ENCODE measurements around the gene CAMK2G. TPM values are rescaled to one million over a fixed set of nuclear protein-coding genes. Genes with fewer than 3 reads are reported as not detected.

Gene CAMK2G
- polyA plus RNA-seq, 1 of the 3 experiments (the other 2 are of a cell fraction), result 41.4 TPM

GRCh38 chr10:73762915-73763314 lies 111.4 kb downstream of the CAMK2G start:
- 23% methylated on average over 2 of the region's 2 CpGs for WGBS (ENCODE audit: low lambda C conversion rate)
- Histone ChIP-seq H3K27me3 (ENCODE audit: insufficient read depth) (no peaks in the 10 kb centered on the region), H2AFZ (ENCODE audit: low read depth) (no peak overlapping the region), H4K20me1 (ENCODE audit: insufficient read depth) (peaks cover 17% of the 10 kb centered on the region), H3K4me2 (no peak overlapping the region), H3K4me3 (ENCODE audit: low read depth in 2 of 2, low read length in 1 of 2) (no peak overlapping the region), H3K9ac (no peak overlapping the region), H3K9me3 (no peaks in the 10 kb centered on the region), H3K79me2 (ENCODE audit: insufficient read depth) (peaks cover 38% of the 10 kb centered on the region), H3K9me2 (no peaks in the 10 kb centered on the region), H3F3A (replicated peaks; ENCODE audit: insufficient read depth) (peaks cover 4% of the 10 kb centered on the region), H3K27ac (ENCODE audit: low read depth in 2 of 2, low read length in 1 of 2) (0 out of 4 replicates have a peak overlapping the region, but pooled peaks of 1 of the 2 experiments have one; percentile 11), H3K36me3 (replicated peaks in 1 of 2; ENCODE audit: control insufficient read depth in 1 of 2, insufficient read depth in 2 of 2, low read length in 1 of 2) (peaks cover 80 to 86% of the 10 kb centered on the region in 2 experiments), H3K4me1 (ENCODE audit: control insufficient read depth in 1 of 2, insufficient read depth in 2 of 2, low read depth in 1 of 2, low read length in 1 of 2) (0 out of 4 replicates have a peak, but pooled peaks cover 0 to 13% of the 10 kb centered on the region in 2 experiments)
- ChIA-PET POLR2A (interaction anchor here (2.7 kb wide), 1 partner anchor 9 kb away, joined by 9 read pairs; a partner anchor contains a TSS), CTCF (interaction anchor here (1.2 to 2.6 kb wide), 2 partner anchors 9 to 24 kb away, joined by 3 to 9 read pairs; a partner anchor contains a TSS)
- TF ChIP-seq JUND (IDR thresholded peaks at IDR 0.05) (peak; percentile 28; the same call in 1 of the 2 replicates), MAX (IDR thresholded peaks at IDR 0.05; ENCODE audit: low read depth) (no peak), EZH2phosphoT487 (IDR thresholded peaks at IDR 0.05; ENCODE audit: borderline replicate concordance, low read depth) (no peak), TCF12 (IDR thresholded peaks at IDR 0.05) (0 out of 2 replicates have a peak, but pooled peaks have one; percentile 10), USF2 (IDR thresholded peaks at IDR 0.05; ENCODE audit: borderline replicate concordance, low read depth, low read length) (no peak), PBX3 (IDR thresholded peaks at IDR 0.05) (peak; percentile 20; the same call in 1 of the 2 replicates), FOSL2 (IDR thresholded peaks at IDR 0.05; ENCODE audit: borderline replicate concordance, low read depth) (peak; percentile 51; the same call in 1 of the 2 replicates), ZBTB33 (IDR thresholded peaks at IDR 0.05; ENCODE audit: borderline replicate concordance, low read depth) (no peak), RXRA (IDR thresholded peaks at IDR 0.05; ENCODE audit: borderline replicate concordance, low read depth) (no peak), TEAD4 (IDR thresholded peaks at IDR 0.05; ENCODE audit: borderline replicate concordance, insufficient read depth) (no peak)
- no peak for DNase-seq

Small RNAs within 50 kb of the gene (small RNA-seq; reads per million reads assigned to genes)
- 0 reads per million in 7 experiments for gene AC022400.9
- 0 reads per million in 7 experiments for gene ZSWIM8-AS1

Other genes with a start within 250 kb of the CAMK2G start
- 0.24 and 0.26 TPM in 2 replicates for gene MYOZ1, start 233.1 kb downstream of the CAMK2G start, polyA plus RNA-seq (2012; rRNA removed)
- 0.05 TPM in 1 of 2 replicates, not detected in the other for gene SYNPO2L, start 218.5 kb downstream of the CAMK2G start, polyA plus RNA-seq (2012; rRNA removed)
- gene AGAP5, start 176.4 kb downstream of the CAMK2G start, polyA plus RNA-seq (2012; rRNA removed), result 3.8 and 4.8 TPM in 2 replicates
- gene SEC24C, start 130.2 kb downstream of the CAMK2G start, polyA plus RNA-seq (2012; rRNA removed), result 73.6 and 99.2 TPM in 2 replicates
- gene CHCHD1, start 92.5 kb downstream of the CAMK2G start, polyA plus RNA-seq (2012; rRNA removed), result 57.8 and 60.9 TPM in 2 replicates
- 97.3 and 112 TPM in 2 replicates for gene ZSWIM8, start 88.9 kb downstream of the CAMK2G start, polyA plus RNA-seq (2012; rRNA removed)
- 22.1 and 24.1 TPM in 2 replicates for gene NDST2, start 63.0 kb downstream of the CAMK2G start, polyA plus RNA-seq (2012; rRNA removed)
- 159 and 200 TPM in 2 replicates for gene PLAU, start 36.6 kb upstream of the CAMK2G start, polyA plus RNA-seq (2012; rRNA removed)
- 147 and 190 TPM in 2 replicates for gene VCL, start 123.6 kb upstream of the CAMK2G start, polyA plus RNA-seq (2012; rRNA removed)